Kidney (tissue), 14 donors: ENCODE data around the gene SLC5A5. TPM values are rescaled to one million over a fixed set of nuclear protein-coding genes. Genes with fewer than 3 reads are reported as not detected.

Experiments
- DNase-seq, 5 donors: peaks; one replicate each; pipeline ENCODE4 v3.0.0-alpha.2; 2013 to 2020
- FAIRE-seq: peaks from 2 replicates; lab custom pipeline; 2012; peaks lifted over from hg19 to GRCh38; lab: Jason Lieb, UNC
- H3K27ac ChIP-seq, 2 donors: one replicate each; pipeline ENCODE4 v1.7.0; 2013; ENCODE audit warnings: low read depth in 2 of 2, low read length in 2 of 2, inconsistent platforms in 1 of 2
- H3K27me3 ChIP-seq: one replicate; pipeline ENCODE4 v1.7.1; 2013; ENCODE audit warnings: low read length, inconsistent platforms; ENCODE audit not compliant: control insufficient read depth, insufficient read depth
- H3K36me3 ChIP-seq, 3 donors: one replicate each; pipeline versions ENCODE4 v1.7.0 to v1.7.1; 2013; ENCODE audit warnings: low read length in 3 of 3, control low read depth in 1 of 3, inconsistent platforms in 1 of 3; ENCODE audit not compliant: insufficient read depth in 3 of 3, control insufficient read depth in 2 of 3
- H3K4me1 ChIP-seq, 3 donors: one replicate each; pipeline versions ENCODE4 v1.7.0 to v1.7.1; 2013; ENCODE audit warnings: low read length in 3 of 3, inconsistent platforms in 1 of 3, low read depth in 1 of 3; ENCODE audit not compliant: control insufficient read depth in 2 of 3, insufficient read depth in 2 of 3
- H3K4me3 ChIP-seq, 3 donors: one replicate each; pipeline versions ENCODE4 v1.7.0 to v1.8.1; 2013; ENCODE audit warnings: low read length in 3 of 3, control low read depth in 1 of 3, inconsistent platforms in 1 of 3
- H3K9ac ChIP-seq, 3 donors: one replicate each; pipeline versions ENCODE4 v1.7.0 to v1.7.1; 2013; ENCODE audit warnings: low read length in 3 of 3, control low read depth in 1 of 3, inconsistent platforms in 1 of 3
- H3K9me3 ChIP-seq, 3 donors: one replicate each; pipeline versions ENCODE4 v1.7.0 to v1.7.1; 2013; ENCODE audit warnings: low read length in 3 of 3, control low read depth in 1 of 3, inconsistent platforms in 1 of 3; ENCODE audit not compliant: control insufficient read depth in 2 of 3, insufficient read depth in 1 of 3
- intact Hi-C: fragments of 100-400 bp; cut with DNase I; formaldehyde crosslinking; loops from one replicate; pipeline ENCODE4 v1.11.1; 2022
- polyA plus RNA-seq: library from polyadenylated mRNA; stranded (reverse); fragments of 350-450 nt; fragmentation: Illumina TruSeq; extraction: RNeasy Lipid Tissue Mini Kit (QIAGEN cat#74804); gene quantifications from one replicate; pipeline ENCODE4 v1.2.3, GENCODE V29; 2014; ENCODE audit warnings: low read depth, low replicate concordance; ENCODE audit not compliant: insufficient read depth
- total RNA-seq: library from RNA; stranded (reverse); fragmentation: NEBNext Ultra II Directional; extraction: Animal tissue kit (Norgen Biotek cat#: 25700); gene quantifications from one replicate; pipeline ENCODE4 v1.2.1, GENCODE V29; 2021
- TF ChIP-seq, protein P1 (sequence below): IDR thresholded peaks from 3 replicates; pipeline ENCODE4 v1.5.1; 2012; ENCODE audit warnings: mild to moderate bottlenecking, moderate library complexity, borderline replicate concordance; ENCODE audit not compliant: insufficient read depth; ENCODE audit errors: extremely low read depth
- donor health status: control.
- donor health status: control.
- donor health status: control.
- donor health status: control.
- donor health status: control.
- donor health status: DM: yes; HTN: yes; CAD: no.
- donor health status: Normal renal cell carcinoma (clear cell type).

The SLC5A5 gene
- total and polyA plus RNA-seq, 2 donors from 2014 or later, result 0.16 TPM; not detected in 1

DNA sequence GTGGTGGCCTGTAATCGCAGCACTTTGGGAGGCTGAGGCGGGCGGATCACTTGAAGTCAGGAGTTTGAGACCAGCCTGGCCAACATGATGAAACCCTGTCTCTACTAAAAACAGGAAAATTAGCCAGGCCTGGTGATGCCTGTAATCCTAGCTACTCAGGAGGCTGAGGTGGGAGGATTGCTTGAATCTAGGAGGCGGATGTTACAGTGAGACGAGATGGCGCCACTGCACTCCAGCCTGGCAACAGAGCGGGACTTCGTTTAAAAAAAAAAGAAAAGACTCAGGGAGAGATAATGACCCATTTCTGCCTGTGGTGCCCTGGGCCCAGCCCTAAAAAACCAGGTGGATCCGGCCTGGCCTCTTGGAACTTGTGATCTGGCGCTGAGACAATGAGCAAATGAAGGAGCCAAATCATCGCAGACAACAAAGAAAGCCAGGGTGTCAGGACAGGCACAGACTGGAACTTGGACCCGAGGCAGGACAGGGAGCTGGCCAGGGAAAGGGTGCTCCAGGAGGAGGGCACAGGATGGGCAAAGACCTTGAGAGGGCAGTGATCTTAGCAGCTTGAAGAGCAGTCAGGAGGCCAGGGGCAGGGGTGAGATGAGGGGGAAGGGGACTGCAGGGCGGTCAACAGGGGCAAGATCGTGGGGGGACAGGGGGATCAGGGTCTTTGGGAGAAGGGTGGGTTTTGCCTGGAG, 23.0 kb upstream of the SLC5A5 start:
- Histone ChIP-seq H3K9ac (no peak overlapping the region), H3K9me3 (no peaks in the 10 kb centered on the region), H3K4me1 (peaks cover 0 to 3% (median 0%) of the 10 kb centered on the region in 3 donors), H3K27ac (no peak overlapping the region), H3K4me3 (no peak overlapping the region), H3K36me3 (no peaks in the 10 kb centered on the region), H3K27me3 (no peaks in the 10 kb centered on the region)
- TF ChIP-seq, protein P1, sequence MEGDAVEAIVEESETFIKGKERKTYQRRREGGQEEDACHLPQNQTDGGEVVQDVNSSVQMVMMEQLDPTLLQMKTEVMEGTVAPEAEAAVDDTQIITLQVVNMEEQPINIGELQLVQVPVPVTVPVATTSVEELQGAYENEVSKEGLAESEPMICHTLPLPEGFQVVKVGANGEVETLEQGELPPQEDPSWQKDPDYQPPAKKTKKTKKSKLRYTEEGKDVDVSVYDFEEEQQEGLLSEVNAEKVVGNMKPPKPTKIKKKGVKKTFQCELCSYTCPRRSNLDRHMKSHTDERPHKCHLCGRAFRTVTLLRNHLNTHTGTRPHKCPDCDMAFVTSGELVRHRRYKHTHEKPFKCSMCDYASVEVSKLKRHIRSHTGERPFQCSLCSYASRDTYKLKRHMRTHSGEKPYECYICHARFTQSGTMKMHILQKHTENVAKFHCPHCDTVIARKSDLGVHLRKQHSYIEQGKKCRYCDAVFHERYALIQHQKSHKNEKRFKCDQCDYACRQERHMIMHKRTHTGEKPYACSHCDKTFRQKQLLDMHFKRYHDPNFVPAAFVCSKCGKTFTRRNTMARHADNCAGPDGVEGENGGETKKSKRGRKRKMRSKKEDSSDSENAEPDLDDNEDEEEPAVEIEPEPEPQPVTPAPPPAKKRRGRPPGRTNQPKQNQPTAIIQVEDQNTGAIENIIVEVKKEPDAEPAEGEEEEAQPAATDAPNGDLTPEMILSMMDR, result no peak
- no peak for FAIRE-seq
- intact Hi-C loops, result no loop called here
- no peak for DNase-seq

DNA sequence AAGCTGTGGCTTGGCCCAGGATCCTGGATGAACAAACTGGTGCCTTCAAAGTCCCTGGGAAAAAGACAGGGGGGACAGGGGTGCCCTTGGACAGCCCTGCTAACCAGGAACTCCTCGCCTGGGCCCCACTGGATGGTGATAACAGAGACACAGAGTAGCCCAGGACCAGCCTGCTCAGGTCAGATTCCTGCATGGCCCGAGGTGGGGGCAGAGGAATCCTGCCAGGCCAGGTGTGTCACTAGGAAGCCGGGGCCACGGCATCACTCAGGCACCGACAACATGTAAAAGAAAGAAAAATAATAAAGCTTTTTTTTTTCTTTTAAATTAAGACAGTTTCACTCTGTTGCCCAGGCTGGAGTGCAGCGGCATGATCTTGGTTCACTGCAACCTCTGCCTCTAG, 17.7 kb upstream of the SLC5A5 start:
- Histone ChIP-seq H3K4me3 (no peak overlapping the region), H3K9me3 (no peaks in the 10 kb centered on the region), H3K4me1 (peaks cover 0 to 3% (median 0%) of the 10 kb centered on the region in 3 donors), H3K9ac (no peak overlapping the region), H3K27me3 (no peaks in the 10 kb centered on the region), H3K27ac (no peak overlapping the region), H3K36me3 (no peaks in the 10 kb centered on the region)
- intact Hi-C loops, result no loop called here
- no peak for FAIRE-seq
- TF ChIP-seq, protein P1, result no peak
- no peak for DNase-seq

DNA sequence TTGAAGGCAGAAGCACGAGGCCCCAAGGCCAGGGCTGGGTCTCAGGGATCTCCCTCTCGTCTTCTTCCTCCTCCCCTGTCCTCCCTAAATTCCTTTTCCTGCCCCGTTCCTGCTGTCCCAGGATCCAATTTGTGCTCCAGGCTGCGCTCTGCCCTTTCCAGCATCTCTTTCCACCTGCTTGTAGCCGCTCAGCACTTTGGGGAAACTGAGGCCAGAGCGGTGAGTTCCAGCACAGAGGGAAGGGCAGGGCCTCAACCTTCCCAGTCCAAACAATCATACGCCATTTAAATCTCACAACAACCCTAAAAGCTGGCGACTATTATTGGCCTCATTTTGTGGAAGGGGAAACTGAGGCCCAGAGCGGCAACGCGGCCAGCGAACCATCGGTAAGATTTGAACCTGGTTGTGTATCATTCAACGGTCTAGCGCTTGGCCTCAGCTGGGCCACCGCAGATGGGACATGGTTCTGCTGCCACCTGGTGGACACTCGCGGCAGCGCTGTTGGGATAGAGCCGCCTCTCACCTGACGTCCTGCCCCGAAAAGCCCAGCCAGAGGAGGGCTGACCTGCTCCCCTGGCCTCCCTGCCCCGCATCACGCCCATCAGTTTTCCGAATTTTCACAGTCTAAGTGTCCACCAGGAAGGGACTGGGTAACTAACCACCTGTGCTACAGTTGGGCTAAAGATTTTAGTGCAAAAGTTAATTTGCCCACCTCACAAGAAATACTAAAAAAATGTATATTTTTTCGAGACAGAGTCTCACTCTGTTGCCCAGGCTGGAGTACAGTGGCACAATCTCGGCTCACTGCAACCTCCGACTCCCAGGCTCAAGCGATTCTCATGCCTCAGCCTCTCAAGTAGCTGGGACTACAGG, 16.2 kb upstream of the SLC5A5 start:
- intact Hi-C loops, result no loop called here

More for the DNA sequence above, 16.2 kb upstream of the SLC5A5 start:
- Histone ChIP-seq H3K9me3 (no peaks in the 10 kb centered on the region), H3K27ac (no peak overlapping the region), H3K4me3 (no peak overlapping the region), H3K27me3 (no peaks in the 10 kb centered on the region), H3K4me1 (peaks cover 0 to 7% (median 0%) of the 10 kb centered on the region in 3 donors), H3K9ac (peak overlapping the region in 1 of 3 donors; percentile 26), H3K36me3 (no peaks in the 10 kb centered on the region)
- TF ChIP-seq, protein P1, result peak; percentile 99
- DNase-seq (peak; percentile 85 to 94 (median 89)), FAIRE-seq (no peak)
